ENCODE measurements around the gene CREB3. TPM values are rescaled to one million over a fixed set of nuclear protein-coding genes. Genes with fewer than 3 reads are reported as not detected.

Gene CREB3
- total and polyA plus RNA-seq, 12 donors = 47.0 to 142 (median 59.0) TPM

DNA sequence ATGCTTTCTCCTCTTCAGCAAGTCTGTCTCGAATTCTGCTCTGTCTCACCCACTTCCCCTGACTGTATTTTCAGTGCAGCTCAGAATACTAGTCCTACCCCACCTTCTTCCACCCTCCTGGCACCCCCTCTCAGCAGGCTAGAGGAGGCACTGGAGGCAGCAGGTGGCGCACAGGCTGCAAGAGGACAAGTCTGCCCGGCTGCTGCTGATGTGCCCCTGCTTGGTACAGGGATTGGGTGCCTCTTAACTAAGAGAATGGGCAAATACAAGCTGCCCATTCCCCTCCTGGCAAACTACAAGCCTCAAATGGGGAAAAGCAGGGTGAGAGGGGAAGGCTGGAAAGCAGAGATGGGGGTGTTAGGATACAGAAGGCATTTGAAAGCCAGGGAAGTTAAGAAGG lies 5.5 kb upstream of the CREB3 start:
- peak in 4 of 7 donors; percentile 52 to 75 (median 56) for DNase-seq
- intact Hi-C loops (cut with DNase I) = loop anchor here in 1 of 2 donors (5.0 kb wide), 1 partner anchor 35 kb away; no protein-coding TSS in a partner anchor
- TF ChIP-seq, protein P1, sequence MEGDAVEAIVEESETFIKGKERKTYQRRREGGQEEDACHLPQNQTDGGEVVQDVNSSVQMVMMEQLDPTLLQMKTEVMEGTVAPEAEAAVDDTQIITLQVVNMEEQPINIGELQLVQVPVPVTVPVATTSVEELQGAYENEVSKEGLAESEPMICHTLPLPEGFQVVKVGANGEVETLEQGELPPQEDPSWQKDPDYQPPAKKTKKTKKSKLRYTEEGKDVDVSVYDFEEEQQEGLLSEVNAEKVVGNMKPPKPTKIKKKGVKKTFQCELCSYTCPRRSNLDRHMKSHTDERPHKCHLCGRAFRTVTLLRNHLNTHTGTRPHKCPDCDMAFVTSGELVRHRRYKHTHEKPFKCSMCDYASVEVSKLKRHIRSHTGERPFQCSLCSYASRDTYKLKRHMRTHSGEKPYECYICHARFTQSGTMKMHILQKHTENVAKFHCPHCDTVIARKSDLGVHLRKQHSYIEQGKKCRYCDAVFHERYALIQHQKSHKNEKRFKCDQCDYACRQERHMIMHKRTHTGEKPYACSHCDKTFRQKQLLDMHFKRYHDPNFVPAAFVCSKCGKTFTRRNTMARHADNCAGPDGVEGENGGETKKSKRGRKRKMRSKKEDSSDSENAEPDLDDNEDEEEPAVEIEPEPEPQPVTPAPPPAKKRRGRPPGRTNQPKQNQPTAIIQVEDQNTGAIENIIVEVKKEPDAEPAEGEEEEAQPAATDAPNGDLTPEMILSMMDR (IDR thresholded peaks at IDR 0.05) = no peak
- TF ChIP-seq POLR2A (IDR thresholded peaks at IDR 0.05) = no peak
- no peak overlapping the region for H3K4me3 ChIP-seq
- no peaks in the 10 kb centered on the region for H3K27me3 ChIP-seq
- 45 to 52% (median 47%) methylated on average over 3 of the region's 3 CpGs for WGBS, 4 donors
- H3K4me1 ChIP-seq (replicated peaks in 1 of 2) = peaks cover 49 to 52% of the 10 kb centered on the region in 2 donors
- peak overlapping the region in 4 of 5 donors; percentile 56 to 99 (median 77) for H3K27ac ChIP-seq
- no peaks in the 10 kb centered on the region for H3K9me3 ChIP-seq (replicated peaks in 1 of 3)
- H3K36me3 ChIP-seq (replicated peaks in 1 of 2) = peaks cover 0 to 39% of the 10 kb centered on the region in 2 donors

DNA sequence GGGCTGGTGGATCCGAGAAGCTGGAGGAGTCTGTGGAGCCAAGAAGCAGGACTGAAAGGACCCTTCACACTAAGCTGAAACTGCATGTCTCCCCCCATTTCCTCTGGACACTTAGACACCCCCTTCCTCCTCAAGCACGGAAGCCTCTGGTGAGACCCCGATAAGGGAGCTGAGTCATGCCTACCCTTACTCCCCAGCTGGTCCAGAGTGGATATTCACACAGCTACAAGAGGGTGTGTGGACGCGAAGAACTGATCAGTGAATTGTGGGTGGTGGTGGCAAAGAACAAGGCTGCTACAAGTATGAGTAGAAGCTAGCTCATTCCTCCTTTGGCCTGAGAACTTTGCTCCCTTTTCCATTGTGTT lies 4.8 kb upstream of the CREB3 start:
- Histone ChIP-seq H3K27me3 (no peaks in the 10 kb centered on the region), H3K36me3 (replicated peaks in 1 of 2) (peaks cover 0 to 32% of the 10 kb centered on the region in 2 donors), H3K27ac (peak overlapping the region in 4 of 5 donors; percentile 56 to 99 (median 77)), H3K9me3 (replicated peaks in 1 of 3) (no peaks in the 10 kb centered on the region), H3K4me1 (replicated peaks in 1 of 2) (peaks cover 49 to 52% of the 10 kb centered on the region in 2 donors), H3K4me3 (peak overlapping the region in 1 of 4 donors; percentile 90)
- no peak for DNase-seq
- intact Hi-C loops (cut with DNase I) = loop anchor here in 1 of 2 donors (5.0 kb wide), 1 partner anchor 35 kb away; no protein-coding TSS in a partner anchor
- TF ChIP-seq POLR2A (IDR thresholded peaks at IDR 0.05) = no peak
- TF ChIP-seq, protein P1 (IDR thresholded peaks at IDR 0.05) = no peak
- WGBS, 4 donors = 33 to 59% (median 49%) methylated on average over 4 to 5 of the region's 5 CpGs

DNA sequence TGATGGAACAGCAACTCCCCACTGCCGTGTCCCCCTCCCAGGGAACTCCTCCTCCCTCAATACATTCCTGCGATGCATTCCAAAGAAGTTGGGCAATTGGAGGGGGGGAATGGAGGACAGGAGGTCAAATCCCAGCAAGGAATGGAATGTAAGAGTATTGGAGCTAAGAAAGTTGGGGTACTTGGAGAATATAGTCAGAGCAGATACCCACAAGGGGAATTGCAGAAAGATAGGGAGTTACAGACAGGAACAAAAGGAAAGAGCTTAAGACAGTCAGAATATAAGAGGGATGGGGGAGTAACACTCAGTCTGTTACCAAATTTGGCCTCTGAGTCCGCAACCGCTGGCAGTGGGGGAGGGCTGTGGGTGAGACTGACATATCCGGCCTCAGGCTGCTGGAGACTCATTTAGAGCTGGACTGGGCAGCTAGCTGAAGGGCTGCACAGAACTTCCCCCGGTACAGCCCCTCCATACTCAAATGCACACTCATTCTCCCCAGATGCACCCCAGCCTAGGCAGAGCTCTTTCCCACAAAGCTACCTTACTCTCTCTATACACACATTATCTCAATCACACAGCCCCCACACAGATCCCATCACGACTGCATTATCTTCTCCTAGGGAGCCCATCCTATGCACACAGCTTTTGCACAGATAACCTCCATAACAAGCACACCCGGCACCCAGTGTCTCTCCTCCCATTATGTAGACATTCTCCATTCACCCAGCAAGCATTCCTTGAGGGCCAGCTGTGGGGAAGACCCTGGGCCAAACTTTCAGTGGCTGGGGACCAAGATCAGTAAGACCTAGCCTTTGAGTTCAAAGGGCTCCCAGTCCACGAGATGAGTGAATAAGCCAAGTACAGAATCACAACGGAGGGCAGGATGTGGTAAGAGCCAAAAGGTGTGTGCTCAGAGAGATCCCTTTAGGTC lies 4.2 kb upstream of the CREB3 start:
- no peaks in the 10 kb centered on the region for H3K9me3 ChIP-seq (replicated peaks in 1 of 3)
- peak overlapping the region; percentile 37 to 99 (median 70) for H3K27ac ChIP-seq
- peak overlapping the region in 1 of 4 donors; percentile 90 for H3K4me3 ChIP-seq
- H3K4me1 ChIP-seq (replicated peaks in 1 of 2) = peaks cover 53 to 56% of the 10 kb centered on the region in 2 donors
- intact Hi-C loops (cut with DNase I) = loop anchor here in 1 of 2 donors (5.0 kb wide), 1 partner anchor 36 kb away; no protein-coding TSS in a partner anchor
- no peaks in the 10 kb centered on the region for H3K27me3 ChIP-seq
- WGBS, 4 donors = 3 to 6% (median 4%) methylated on average over 10 of the region's 10 CpGs
- DNase-seq = peak; percentile 62 to 93 (median 84)
- TF ChIP-seq POLR2A (IDR thresholded peaks at IDR 0.05) = peak; percentile 16 to 88
- TF ChIP-seq, protein P1 (IDR thresholded peaks at IDR 0.05) = no peak
- peaks cover 0 to 25% of the 10 kb centered on the region in 2 donors for H3K36me3 ChIP-seq (replicated peaks in 1 of 2)

DNA sequence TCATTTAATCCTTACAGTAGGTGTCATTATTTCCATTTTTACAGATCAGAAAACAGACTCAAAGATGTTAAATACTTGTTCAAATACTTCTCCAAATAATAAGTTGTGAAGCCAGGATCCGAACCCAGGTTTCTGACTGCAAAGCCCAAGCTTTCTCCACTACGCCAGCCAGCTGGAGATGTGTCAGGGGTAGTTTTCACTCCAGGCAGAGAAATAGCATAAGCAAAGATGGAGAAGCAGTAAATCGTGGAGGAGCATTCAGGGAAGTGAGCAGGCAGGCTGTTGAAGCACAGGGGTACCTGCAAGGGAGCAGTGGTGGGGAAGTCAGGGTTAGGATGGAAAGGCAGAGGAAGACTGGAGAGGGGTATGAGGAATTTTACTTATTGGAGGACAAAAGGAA lies 3.4 kb upstream of the CREB3 start:
- intact Hi-C loops (cut with DNase I) = loop anchor here in 1 of 2 donors (5.0 kb wide), 1 partner anchor 37 kb away; no protein-coding TSS in a partner anchor
- no peak for TF ChIP-seq POLR2A (IDR thresholded peaks at IDR 0.05)
- TF ChIP-seq, protein P1 (IDR thresholded peaks at IDR 0.05) = no peak
- Histone ChIP-seq H3K27ac (peak overlapping the region in 4 of 5 donors; percentile 49 to 99 (median 78)), H3K4me1 (replicated peaks in 1 of 2) (peaks cover 56 to 64% of the 10 kb centered on the region in 2 donors), H3K27me3 (no peaks in the 10 kb centered on the region), H3K36me3 (replicated peaks in 1 of 2) (peaks cover 0 to 17% of the 10 kb centered on the region in 2 donors), H3K9me3 (replicated peaks in 1 of 3) (no peaks in the 10 kb centered on the region), H3K4me3 (peak overlapping the region in 1 of 4 donors; percentile 90)
- DNase-seq = no peak
- WGBS, 4 donors = 35 to 55% (median 39%) methylated on average over 3 of the region's 3 CpGs

All from adrenal gland (tissue), 12 donors.